HEK293 (cell line): Measurements from ENCODE around the gene PHF8.
A peak's percentile ranks its signal among the peaks of the same experiment; 100 is the strongest.

Experiments
- CTCF ChIA-PET: fragments of 350-600 bp; formaldehyde crosslinking; extraction: SDS; loops from one replicate; lab custom pipeline; 2021; ENCODE audit warnings: antibody characterized with exemption; lab: Yijun Ruan, JAX
- POLR2A ChIA-PET: fragments of 300-600 bp; formaldehyde crosslinking; extraction: SDS; loops from one replicate; lab custom pipeline; 2020; ENCODE audit warnings: antibody characterized with exemption, inconsistent platforms; lab: Yijun Ruan, JAX
- H3K27ac ChIP-seq: fragments of 200-500 bp; sonication (Bioruptor generic); 2 replicates; pipeline ENCODE4 v1.5.1; 2014; ENCODE audit warnings: low read depth, low read length, control low read depth, inconsistent platforms; ENCODE audit errors: extremely low read depth
- H3K36me3 ChIP-seq, 2 experiments: fragments of 200-500 bp in 1 of 2; sonication (Bioruptor generic) in 1 of 2; 1 replicate in 1 of 2; 2 replicates in 1 of 2; pipeline ENCODE4 v1.5.1; 2014 to 2017; ENCODE audit warnings: inconsistent platforms in 2 of 2, low read length in 2 of 2; ENCODE audit not compliant: control insufficient read depth in 2 of 2, insufficient read depth in 1 of 2
- H3K4me1 ChIP-seq: fragments of 200-500 bp; sonication (Bioruptor generic); 2 replicates; pipeline ENCODE4 v1.5.1; 2014; ENCODE audit warnings: mild to moderate bottlenecking, low read length, inconsistent platforms; ENCODE audit not compliant: control insufficient read depth, insufficient read depth
- H3K4me3 ChIP-seq: 2 replicates; pipeline ENCODE4 v1.5.1; 2011; ENCODE audit warnings: low read depth, mild to moderate bottlenecking, control low read depth, low read length, moderate library complexity
- H3K9me3 ChIP-seq: fragments of 200-500 bp; sonication (Bioruptor generic); 2 replicates; pipeline ENCODE4 v1.5.1; 2014; ENCODE audit warnings: low read depth, low read length, inconsistent platforms; ENCODE audit not compliant: control insufficient read depth, insufficient read depth
- BCL6B ChIP-seq: fragments of 450-650 bp; formaldehyde crosslinking; IDR thresholded peaks from 2 replicates; pipeline ENCODE4 v1.5.1; 2017; ENCODE audit warnings: missing biosample characterization, missing genetic modification characterization
- GLIS1 ChIP-seq: fragments of 450-650 bp; formaldehyde crosslinking; IDR thresholded peaks from 2 replicates; pipeline ENCODE4 v1.5.1; 2016; ENCODE audit warnings: missing biosample characterization, missing genetic modification characterization
- HOXD13 ChIP-seq: sonication (generic); formaldehyde crosslinking; IDR thresholded peaks from 2 replicates; pipeline ENCODE4 v1.8.0; 2022; ENCODE audit warnings: missing genetic modification reagents, borderline replicate concordance
- KLF8 ChIP-seq: fragments of 450-650 bp; formaldehyde crosslinking; IDR thresholded peaks from 2 replicates; pipeline ENCODE4 v1.5.1; 2016; ENCODE audit warnings: missing biosample characterization, missing genetic modification characterization
- OSR2 ChIP-seq: fragments of 450-650 bp; formaldehyde crosslinking; IDR thresholded peaks from 2 replicates; pipeline ENCODE4 v1.5.1; 2016; ENCODE audit warnings: missing biosample characterization, missing genetic modification characterization
- PRDM1 ChIP-seq: fragments of 450-650 bp; formaldehyde crosslinking; IDR thresholded peaks from 2 replicates; pipeline ENCODE4; 2016; ENCODE audit warnings: missing biosample characterization, missing genetic modification characterization
- REST ChIP-seq: fragments of 450-650 bp; formaldehyde crosslinking; IDR thresholded peaks from 2 replicates; pipeline ENCODE4 v1.5.1; 2016; ENCODE audit warnings: missing biosample characterization, missing genetic modification characterization
- TSHZ1 ChIP-seq: fragments of 450-650 bp; formaldehyde crosslinking; IDR thresholded peaks from 2 replicates; pipeline ENCODE4 v1.5.1; 2016; ENCODE audit warnings: missing biosample characterization, missing genetic modification characterization, borderline replicate concordance
- ZNF132 ChIP-seq: fragments of 450-650 bp; formaldehyde crosslinking; IDR thresholded peaks from 2 replicates; pipeline ENCODE4 v1.5.1; 2017; ENCODE audit warnings: missing biosample characterization, missing genetic modification characterization, borderline replicate concordance
- ZNF274 ChIP-seq, 2 experiments: fragments of 200-500 bp in 1 of 2; fragments of 450-650 bp in 1 of 2; sonication (Bioruptor generic) in 1 of 2; formaldehyde crosslinking in 1 of 2; IDR thresholded peaks; 2 replicates each; pipeline versions ENCODE4 v1.5.1 to v1.6.1; 2014 to 2016; ENCODE audit warnings: borderline replicate concordance in 1 of 2, inconsistent platforms in 1 of 2, low read length in 1 of 2, missing biosample characterization in 1 of 2, missing genetic modification characterization in 1 of 2
- ZNF280C ChIP-seq: fragments of 450-650 bp; formaldehyde crosslinking; IDR thresholded peaks from 2 replicates; pipeline ENCODE4 v1.5.1; 2016; ENCODE audit warnings: missing biosample characterization, missing genetic modification characterization
- ZNF302 ChIP-seq: fragments of 450-650 bp; formaldehyde crosslinking; IDR thresholded peaks from 2 replicates; pipeline ENCODE4 v1.5.1; 2016; ENCODE audit warnings: missing biosample characterization, missing genetic modification characterization, low read depth
- ZNF433 ChIP-seq: fragments of 450-650 bp; formaldehyde crosslinking; IDR thresholded peaks from 2 replicates; pipeline ENCODE4 v1.5.1; 2016; ENCODE audit warnings: missing biosample characterization, missing genetic modification characterization, low read depth
- ZNF580 ChIP-seq: fragments of 450-650 bp; formaldehyde crosslinking; IDR thresholded peaks from 2 replicates; pipeline ENCODE4 v1.5.1; 2016; ENCODE audit warnings: missing biosample characterization, missing genetic modification characterization
- ZNF677 ChIP-seq: fragments of 450-650 bp; IDR thresholded peaks from 2 replicates; pipeline ENCODE4 v1.5.0; 2018; ENCODE audit warnings: missing biosample characterization, mild to moderate bottlenecking, missing genetic modification characterization, moderate library complexity
- ZNF692 ChIP-seq: fragments of 450-650 bp; formaldehyde crosslinking; IDR thresholded peaks from 2 replicates; pipeline ENCODE4 v1.5.1; 2016; ENCODE audit warnings: missing biosample characterization, missing genetic modification characterization
- ZNF76 ChIP-seq: fragments of 450-650 bp; formaldehyde crosslinking; IDR thresholded peaks from 2 replicates; pipeline ENCODE4; 2016; ENCODE audit warnings: low read depth, missing biosample characterization, missing genetic modification characterization, borderline replicate concordance
- ZSCAN5A ChIP-seq: fragments of 450-650 bp; formaldehyde crosslinking; IDR thresholded peaks from 2 replicates; pipeline ENCODE4 v1.5.1; 2016; ENCODE audit warnings: missing biosample characterization, missing genetic modification characterization

PHF8 gene

GRCh38 chrX:54063361-54063760 is 19.1 kb upstream of the PHF8 start (continued):
- no peak for TF ChIP-seq KLF8 (tag by site-specific recombination)
- TF ChIP-seq ZNF132 (tag by site-specific recombination) = no peak
- TF ChIP-seq ZNF280C (tag by site-specific recombination) = no peak
- TF ChIP-seq ZNF433 (tag by site-specific recombination) = no peak
- TF ChIP-seq PRDM1 (tag by site-specific recombination) = no peak

GRCh38 chrX:54049801-54050200 is 5.5 kb upstream of the PHF8 start:
- no peaks in the 10 kb centered on the region for H3K9me3 ChIP-seq
- CTCF ChIA-PET = no interaction called here
- no peak overlapping the region for H3K27ac ChIP-seq
- POLR2A ChIA-PET = no interaction called here
- TF ChIP-seq REST (tag by site-specific recombination) (no peak), OSR2 (tag by site-specific recombination) (peak; percentile 13; the same call in 1 of the 2 replicates)
- TF ChIP-seq, all 188 proteins: peak for 1
- Histone ChIP-seq H3K4me3 (no peak overlapping the region), H3K36me3 (no peaks in the 10 kb centered on the region), H3K4me1 (no peaks in the 10 kb centered on the region)

GRCh38 chrX:54048412-54048811 is 4.1 kb upstream of the PHF8 start:
- Histone ChIP-seq H3K4me1 (no peaks in the 10 kb centered on the region), H3K4me3 (no peak overlapping the region), H3K27ac (no peak overlapping the region), H3K36me3 (no peaks in the 10 kb centered on the region), H3K9me3 (no peaks in the 10 kb centered on the region)
- POLR2A ChIA-PET = no interaction called here
- CTCF ChIA-PET = no interaction called here
- no peak for TF ChIP-seq HOXD13 (CRISPR knock-in tag)
- TF ChIP-seq ZNF580 (tag by site-specific recombination) = no peak
- TF ChIP-seq ZNF76 (tag by site-specific recombination) = no peak
- no peak for TF ChIP-seq ZSCAN5A (tag by site-specific recombination)
- TF ChIP-seq ZNF692 (tag by site-specific recombination) = no peak
- TF ChIP-seq ZNF677 = no peak
- no peak for TF ChIP-seq ZNF302 (tag by site-specific recombination)
- no peak for TF ChIP-seq BCL6B (tag by site-specific recombination)
- no peak for TF ChIP-seq ZNF274 (IDR thresholded peaks at IDR 0.05; ENCODE audit: low read length)
- TF ChIP-seq ZNF274 (tag by site-specific recombination; IDR thresholded peaks at IDR 0.05; ENCODE audit: borderline replicate concordance) = no peak
- TF ChIP-seq GLIS1 (tag by site-specific recombination) = no peak
- no peak for TF ChIP-seq TSHZ1 (tag by site-specific recombination)
